Measurements from ENCODE around the gene ANG. TPM values are rescaled to one million over a fixed set of nuclear protein-coding genes. Genes with fewer than 3 reads are reported as not detected.

ANG gene
- total and polyA plus RNA-seq, 10 of the 15 experiments (the other 5 are each of a cell fraction or from before 2014, with no cell fraction given), result 1.0 to 5.9 (median 2.2) TPM

DNA sequence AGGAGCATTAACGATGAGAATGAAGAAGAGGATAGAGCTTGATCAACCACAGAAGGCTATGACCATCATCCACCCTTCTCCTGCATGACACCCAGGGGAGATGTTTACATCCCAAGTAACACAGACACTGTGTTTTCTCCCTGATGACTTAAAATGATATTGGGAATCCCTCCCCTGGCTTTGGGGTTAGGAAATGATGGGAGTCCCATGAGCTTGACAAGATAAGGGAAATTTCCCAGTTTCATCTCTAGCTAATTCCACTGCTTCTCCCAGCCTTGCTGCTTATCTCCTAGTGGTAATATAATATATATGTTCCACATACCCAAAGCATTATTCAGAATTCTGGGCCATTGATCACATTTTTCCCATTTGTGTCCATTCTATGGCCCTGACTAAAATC is 43.1 kb upstream of the ANG start:
- RAD21 ChIA-PET (ENCODE audit: unreplicated experiment), result interaction anchor here (0.6 kb wide), 1 partner anchor 61 kb away, joined by 4 read pairs; no protein-coding TSS in a partner anchor
- ATAC-seq (no peak), FAIRE-seq (no peak), DNase-seq (ENCODE audit: low read depth, low spot score) (no peak)
- BruUV-seq (replicated peaks), result no TSS peak
- Histone ChIP-seq H3K79me2 (ENCODE audit: control insufficient read depth, insufficient read depth, low read length) (no peaks in the 10 kb centered on the region), H3K36me3 (ENCODE audit: control insufficient read depth in 2 of 2, insufficient read depth in 2 of 2, low read length in 1 of 2) (no peaks in the 10 kb centered on the region), H3K4me1 (ENCODE audit: control insufficient read depth, insufficient read depth, low read length) (no peaks in the 10 kb centered on the region), H3K27ac (ENCODE audit: control insufficient read depth, insufficient read depth) (no peak overlapping the region), H3K27me3 (replicated peaks in 1 of 2; ENCODE audit: control insufficient read depth in 2 of 2, insufficient read depth in 2 of 2, low read length in 1 of 2) (no peaks in the 10 kb centered on the region; a peak in 1 of 4 replicates), H3K4me3 (no peak overlapping the region), H4K20me1 (ENCODE audit: control insufficient read depth, insufficient read depth) (no peaks in the 10 kb centered on the region), H2AFZ (ENCODE audit: control insufficient read depth, low read depth, low read length) (no peak overlapping the region), H3K9ac (ENCODE audit: control insufficient read depth, insufficient read depth, low read length) (no peak overlapping the region), H3K9me3 (replicated peaks; ENCODE audit: control insufficient read depth, insufficient read depth, low read length) (no peaks in the 10 kb centered on the region), H3K4me2 (ENCODE audit: control insufficient read depth, insufficient read depth) (no peak overlapping the region)
- SMC1A ChIA-PET (ENCODE audit: uncharacterized antibody, unreplicated experiment), result interaction anchor here (0.8 to 1.3 kb wide), 3 partner anchors 13 to 46 kb away, joined by 3 to 4 read pairs (median 3); no protein-coding TSS in a partner anchor
- in situ Hi-C loops (cut with MboI), result no loop called here
- intact Hi-C loops (cut with micrococcal nuclease; ENCODE audit: unreplicated experiment), result no loop called here
- POLR2A ChIA-PET, result no interaction called here
- 88% methylated on average over 1 of the region's 1 CpG for WGBS (ENCODE audit: insufficient coverage, insufficient replicate concordance, low lambda C conversion rate, missing lambda C conversion rate)
- CTCF ChIA-PET, result interaction anchor here (0.7 to 1.1 kb wide), 2 partner anchors 45 to 51 kb away, joined by 3 read pairs; no protein-coding TSS in a partner anchor
- TF ChIP-seq LARP7 (IDR thresholded peaks at IDR 0.05), result no peak
- TF ChIP-seq TCF12 (IDR thresholded peaks at IDR 0.05; ENCODE audit: low read depth, low read length), result no peak
- no peak for TF ChIP-seq JUNB (IDR thresholded peaks at IDR 0.05)
- no peak for TF ChIP-seq RB1 (IDR thresholded peaks at IDR 0.05; ENCODE audit: borderline replicate concordance)
- no peak for TF ChIP-seq POLR2A (IDR thresholded peaks at IDR 0.05; ENCODE audit: low read depth, low read length)
- no peak for TF ChIP-seq E4F1 (IDR thresholded peaks at IDR 0.05; ENCODE audit: borderline replicate concordance, partially characterized antibody)
- TF ChIP-seq CREM (IDR thresholded peaks at IDR 0.05; ENCODE audit: low read depth), result no peak
- no peak for TF ChIP-seq MXI1 (IDR thresholded peaks at IDR 0.05; ENCODE audit: low read depth, low read length)
- TF ChIP-seq IRF4 (IDR thresholded peaks at IDR 0.05; ENCODE audit: low read depth, low read length), result no peak
- TF ChIP-seq KDM1A (IDR thresholded peaks at IDR 0.05; ENCODE audit: borderline replicate concordance), result no peak
- TF ChIP-seq POLR2AphosphoS2 (IDR thresholded peaks at IDR 0.05; ENCODE audit: low read depth, low read length), result no peak
- no peak for TF ChIP-seq NFYB (IDR thresholded peaks at IDR 0.05; ENCODE audit: insufficient read depth, low read depth, low read length)
- TF ChIP-seq NR2F1 (conservative IDR thresholded peaks at IDR 0.05), result no peak
- TF ChIP-seq TCF3 (IDR thresholded peaks at IDR 0.05; ENCODE audit: borderline replicate concordance, insufficient read depth, low read depth, low read length), result no peak
